DOHH2 (cell line): ENCODE results near the gene KIF22.

ENCODE experiments used
- H3F3A ChIP-seq: fragments of 200-600 bp; sonication (generic), shearing (Covaris generic); 2 replicates; pipeline ENCODE4 v1.6.0; 2016; ENCODE audit warnings: antibody characterized with exemption, mild to moderate bottlenecking; ENCODE audit not compliant: control insufficient read depth, insufficient read depth
- H3K27ac ChIP-seq: fragments of 200-600 bp; sonication (generic); 2 replicates; pipeline ENCODE4 v1.5.1; 2014; ENCODE audit warnings: low read depth, mild to moderate bottlenecking, low read length, moderate library complexity
- H3K27me3 ChIP-seq: fragments of 200-600 bp; sonication (generic); 2 replicates; pipeline ENCODE4 v1.6.1; 2014; ENCODE audit warnings: mild to moderate bottlenecking, low read length, mixed read lengths; ENCODE audit not compliant: control insufficient read depth
- H3K36me3 ChIP-seq: fragments of 200-600 bp; sonication (generic); 2 replicates; pipeline ENCODE4 v1.6.1; 2014; ENCODE audit warnings: mild to moderate bottlenecking, low read length, moderate library complexity, mixed read lengths; ENCODE audit not compliant: control insufficient read depth
- H3K4me1 ChIP-seq: fragments of 200-600 bp; sonication (generic); 2 replicates; pipeline ENCODE4 v1.6.1; 2014; ENCODE audit warnings: mild to moderate bottlenecking, low read length, mixed read lengths; ENCODE audit not compliant: control insufficient read depth
- H3K4me2 ChIP-seq: fragments of 200-600 bp; sonication (generic); 2 replicates; pipeline ENCODE4 v1.6.0; 2014; ENCODE audit warnings: mild to moderate bottlenecking, low read length, moderate library complexity
- H3K4me3 ChIP-seq: fragments of 200-600 bp; sonication (generic); 2 replicates; pipeline ENCODE4 v1.5.1; 2014; ENCODE audit warnings: mild to moderate bottlenecking, low read length, mixed read lengths
- H3K79me2 ChIP-seq: fragments of 200-600 bp; sonication (generic); 2 replicates; pipeline ENCODE4 v1.6.1; 2014; ENCODE audit warnings: mild to moderate bottlenecking, low read length, mixed read lengths; ENCODE audit not compliant: control insufficient read depth
- H3K9me2 ChIP-seq: fragments of 200-600 bp; sonication (generic); replicated peaks from 2 replicates; pipeline ENCODE4 v1.6.1; 2014; ENCODE audit warnings: mild to moderate bottlenecking, low read length, mixed read lengths; ENCODE audit not compliant: control insufficient read depth
- H3K9me3 ChIP-seq: fragments of 200-600 bp; sonication (generic); 2 replicates; pipeline ENCODE4 v1.6.1; 2014; ENCODE audit warnings: antibody characterized with exemption, low read length, mixed read lengths; ENCODE audit not compliant: control insufficient read depth, insufficient read depth
- H4K20me1 ChIP-seq: fragments of 200-600 bp; sonication (generic); 2 replicates; pipeline ENCODE4 v1.6.0; 2014; ENCODE audit warnings: low read depth, mild to moderate bottlenecking, antibody characterized with exemption, low read length, moderate library complexity; ENCODE audit not compliant: control insufficient read depth, insufficient read depth
- EZH2phosphoT487 ChIP-seq: fragments of 200-600 bp; sonication (generic); IDR thresholded peaks from 2 replicates; pipeline ENCODE4 v1.6.1; 2017; ENCODE audit warnings: borderline replicate concordance, mild to moderate bottlenecking, antibody characterized with exemption, low read length, moderate library complexity, mixed read lengths
- TF ChIP-seq, protein P1 (sequence below): fragments of 200-600 bp; sonication (generic); IDR thresholded peaks from one replicate; pipeline ENCODE4 v1.5.1; 2014; ENCODE audit warnings: antibody characterized with exemption, mild to moderate bottlenecking, low read depth, low read length; ENCODE audit not compliant: poor library complexity, severe bottlenecking

The KIF22 gene

DNA sequence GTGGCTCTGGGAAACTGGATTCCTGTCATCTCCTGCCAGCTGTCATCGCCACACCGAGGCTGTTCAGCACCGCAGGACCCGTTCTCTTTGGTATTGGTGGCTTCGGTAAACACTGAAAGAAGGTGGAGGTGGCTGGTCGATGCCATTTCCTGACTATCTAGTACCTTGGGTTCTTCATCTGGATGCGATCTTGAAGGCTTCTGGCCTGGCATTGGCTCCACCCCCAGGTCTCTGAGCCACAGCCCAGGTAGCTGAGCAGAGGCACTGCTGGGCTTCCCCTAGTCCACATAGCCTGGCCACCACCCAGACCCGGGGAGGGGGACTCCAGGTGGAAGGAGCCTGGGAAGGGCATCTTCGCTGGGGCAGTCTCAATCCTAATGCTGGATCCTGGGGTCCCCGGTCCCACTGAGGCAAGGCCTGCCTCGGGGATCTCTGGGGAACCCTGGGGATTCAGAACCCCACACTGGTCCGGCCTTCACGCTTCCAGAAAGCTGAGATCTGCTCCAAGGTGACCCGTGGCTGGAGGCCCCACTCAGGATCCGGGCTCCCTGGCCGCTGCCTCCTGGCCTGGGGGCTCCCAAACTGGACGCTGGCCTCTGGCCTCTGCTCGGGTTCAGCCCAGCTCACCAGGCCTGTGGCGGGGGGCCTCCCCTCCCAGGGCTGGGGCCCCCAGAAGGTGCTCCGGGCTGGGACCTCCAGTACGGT lies 46.6 kb upstream of the KIF22 start:
- TF ChIP-seq, protein P1, sequence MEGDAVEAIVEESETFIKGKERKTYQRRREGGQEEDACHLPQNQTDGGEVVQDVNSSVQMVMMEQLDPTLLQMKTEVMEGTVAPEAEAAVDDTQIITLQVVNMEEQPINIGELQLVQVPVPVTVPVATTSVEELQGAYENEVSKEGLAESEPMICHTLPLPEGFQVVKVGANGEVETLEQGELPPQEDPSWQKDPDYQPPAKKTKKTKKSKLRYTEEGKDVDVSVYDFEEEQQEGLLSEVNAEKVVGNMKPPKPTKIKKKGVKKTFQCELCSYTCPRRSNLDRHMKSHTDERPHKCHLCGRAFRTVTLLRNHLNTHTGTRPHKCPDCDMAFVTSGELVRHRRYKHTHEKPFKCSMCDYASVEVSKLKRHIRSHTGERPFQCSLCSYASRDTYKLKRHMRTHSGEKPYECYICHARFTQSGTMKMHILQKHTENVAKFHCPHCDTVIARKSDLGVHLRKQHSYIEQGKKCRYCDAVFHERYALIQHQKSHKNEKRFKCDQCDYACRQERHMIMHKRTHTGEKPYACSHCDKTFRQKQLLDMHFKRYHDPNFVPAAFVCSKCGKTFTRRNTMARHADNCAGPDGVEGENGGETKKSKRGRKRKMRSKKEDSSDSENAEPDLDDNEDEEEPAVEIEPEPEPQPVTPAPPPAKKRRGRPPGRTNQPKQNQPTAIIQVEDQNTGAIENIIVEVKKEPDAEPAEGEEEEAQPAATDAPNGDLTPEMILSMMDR, result no peak
- TF ChIP-seq EZH2phosphoT487, result no peak
- H4K20me1 ChIP-seq, result no peaks in the 10 kb centered on the region
- H3K4me2 ChIP-seq, result peak overlapping the region; percentile 96; the same call in 1 of the 2 replicates
- H3K79me2 ChIP-seq, result peaks cover 19% of the 10 kb centered on the region
- peaks cover 43% of the 10 kb centered on the region for H3K4me1 ChIP-seq
- no peaks in the 10 kb centered on the region for H3K9me3 ChIP-seq
- no peaks in the 10 kb centered on the region for H3K9me2 ChIP-seq
- H3K27ac ChIP-seq, result no peak overlapping the region
- 0 out of 2 replicates have a peak, but pooled peaks cover 2% of the 10 kb centered on the region for H3F3A ChIP-seq
- no peak overlapping the region for H3K4me3 ChIP-seq
- peaks cover 14% of the 10 kb centered on the region; the same call in 1 of the 2 replicates for H3K36me3 ChIP-seq
- no peaks in the 10 kb centered on the region for H3K27me3 ChIP-seq

DNA sequence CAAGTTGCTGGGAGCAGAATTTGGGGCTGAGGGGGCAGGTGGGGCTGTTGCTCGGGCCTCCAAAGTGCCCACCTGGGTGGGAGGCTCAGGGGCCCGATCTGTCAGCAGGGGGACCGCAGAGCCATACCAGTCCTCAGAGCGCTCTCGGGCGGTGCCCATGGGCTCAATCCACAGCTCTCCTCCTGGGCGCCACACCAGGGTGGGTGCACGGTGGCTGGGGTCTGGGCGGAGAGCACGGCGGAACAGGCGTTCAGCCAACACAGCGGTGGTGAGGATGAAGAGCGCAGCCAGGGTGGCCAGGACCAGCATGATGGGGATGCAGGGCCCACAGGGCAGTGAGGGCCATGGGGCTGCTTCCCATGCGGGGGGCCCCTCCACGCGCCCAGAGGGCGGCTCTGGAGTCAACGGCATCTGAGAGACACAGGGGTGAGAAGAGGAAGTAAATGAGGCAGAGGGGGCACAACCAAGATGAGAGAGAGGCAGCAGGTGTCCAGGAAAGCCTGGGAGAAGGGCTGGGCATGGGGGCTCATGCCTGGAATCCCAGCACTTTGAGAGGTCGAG lies 45.9 kb upstream of the KIF22 start:
- no peaks in the 10 kb centered on the region for H3K9me2 ChIP-seq
- no peaks in the 10 kb centered on the region for H4K20me1 ChIP-seq
- H3K9me3 ChIP-seq, result no peaks in the 10 kb centered on the region
- no peak for TF ChIP-seq EZH2phosphoT487
- no peaks in the 10 kb centered on the region for H3K27me3 ChIP-seq
- peak overlapping the region; percentile 89 for H3K4me3 ChIP-seq
- peaks cover 39% of the 10 kb centered on the region for H3K4me1 ChIP-seq
- H3K4me2 ChIP-seq, result peak overlapping the region; percentile 96
- H3K27ac ChIP-seq, result peak overlapping the region; percentile 75
- peaks cover 14% of the 10 kb centered on the region; the same call in 1 of the 2 replicates for H3K36me3 ChIP-seq
- H3F3A ChIP-seq, result no peaks in the 10 kb centered on the region
- peaks cover 19% of the 10 kb centered on the region for H3K79me2 ChIP-seq

GRCh38 chr16:29745121-29745852 lies 45.3 kb upstream of the KIF22 start:
- Histone ChIP-seq H4K20me1 (no peaks in the 10 kb centered on the region), H3K9me3 (no peaks in the 10 kb centered on the region), H3K79me2 (peaks cover 19% of the 10 kb centered on the region), H3K4me2 (peak overlapping the region; percentile 96), H3F3A (0 out of 2 replicates have a peak, but pooled peaks cover 5% of the 10 kb centered on the region), H3K27me3 (no peaks in the 10 kb centered on the region), H3K27ac (peak overlapping the region; percentile 75), H3K9me2 (no peaks in the 10 kb centered on the region), H3K4me1 (peaks cover 39% of the 10 kb centered on the region), H3K36me3 (peaks cover 14% of the 10 kb centered on the region; the same call in 1 of the 2 replicates), H3K4me3 (peak overlapping the region; percentile 89)
- TF ChIP-seq, protein P1, result no peak
- no peak for TF ChIP-seq EZH2phosphoT487
